SW 1271 (cell line): ENCODE data around the gene SAMD7.

Experiments
- DNase-seq, 2 experiments: peaks; one replicate each; lab custom pipeline; 2025; lab: John Stamatoyannopoulos, UW

Gene SAMD7, protein sequence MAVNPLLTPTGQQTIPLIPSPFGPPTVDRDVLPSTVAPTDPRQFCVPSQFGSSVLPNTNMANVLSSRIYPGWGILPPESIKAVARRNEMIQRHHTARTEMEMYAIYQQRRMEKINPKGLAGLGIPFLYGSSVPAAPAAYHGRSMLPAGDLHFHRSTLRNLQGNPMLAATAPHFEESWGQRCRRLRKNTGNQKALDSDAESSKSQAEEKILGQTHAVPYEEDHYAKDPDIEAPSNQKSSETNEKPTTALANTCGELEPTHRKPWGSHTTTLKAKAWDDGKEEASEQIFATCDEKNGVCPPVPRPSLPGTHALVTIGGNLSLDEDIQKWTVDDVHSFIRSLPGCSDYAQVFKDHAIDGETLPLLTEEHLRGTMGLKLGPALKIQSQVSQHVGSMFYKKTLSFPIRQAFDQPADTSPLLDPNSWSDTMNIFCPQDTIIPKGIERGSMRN

DNA sequence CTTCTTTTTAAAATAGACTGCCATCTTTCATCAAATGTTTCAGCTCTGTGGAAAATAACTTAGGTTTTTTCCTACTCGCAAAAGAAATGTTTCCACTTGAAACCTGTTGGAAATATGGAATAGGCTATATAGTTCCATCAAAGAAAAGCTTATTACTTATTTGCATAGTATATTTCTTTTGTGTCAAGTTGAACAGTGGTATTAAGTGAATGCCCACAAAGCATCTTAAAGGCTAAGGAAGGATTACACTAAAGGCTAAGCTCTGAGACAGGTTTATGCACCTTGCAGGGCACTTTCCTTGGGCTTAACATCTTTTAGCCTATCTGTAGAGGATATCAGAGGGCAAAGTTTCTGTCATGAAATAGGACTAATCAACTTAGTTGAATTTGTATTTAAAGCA is at the start of gene SAMD7:
Gene SAMD7 (plus strand): TSS at position 301 of the 400 bp plus-strand sequence. CDS start 7,927 bp downstream, outside the sequence.
- no peak for DNase-seq

DNA sequence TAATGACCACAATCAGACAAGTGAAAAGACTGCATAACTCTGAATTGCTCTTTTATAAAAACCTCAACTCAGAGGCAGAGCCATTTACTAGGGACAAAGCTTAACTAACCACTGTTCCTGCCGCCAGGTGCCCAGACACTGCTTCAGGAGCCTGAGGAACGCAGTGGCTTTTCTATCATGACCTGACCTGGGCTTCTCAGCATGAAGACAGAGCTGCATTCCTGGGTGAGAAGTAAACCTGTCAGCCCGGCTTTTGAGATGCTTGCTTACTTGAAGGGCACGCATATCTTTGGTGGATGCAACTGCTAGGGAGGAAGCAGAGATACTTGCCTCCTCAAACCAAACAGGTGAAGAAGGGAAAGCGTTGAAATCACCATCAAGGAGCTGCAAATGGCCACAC is 49.5 kb upstream of the SAMD7 start:
- DNase-seq: no peak

DNA sequence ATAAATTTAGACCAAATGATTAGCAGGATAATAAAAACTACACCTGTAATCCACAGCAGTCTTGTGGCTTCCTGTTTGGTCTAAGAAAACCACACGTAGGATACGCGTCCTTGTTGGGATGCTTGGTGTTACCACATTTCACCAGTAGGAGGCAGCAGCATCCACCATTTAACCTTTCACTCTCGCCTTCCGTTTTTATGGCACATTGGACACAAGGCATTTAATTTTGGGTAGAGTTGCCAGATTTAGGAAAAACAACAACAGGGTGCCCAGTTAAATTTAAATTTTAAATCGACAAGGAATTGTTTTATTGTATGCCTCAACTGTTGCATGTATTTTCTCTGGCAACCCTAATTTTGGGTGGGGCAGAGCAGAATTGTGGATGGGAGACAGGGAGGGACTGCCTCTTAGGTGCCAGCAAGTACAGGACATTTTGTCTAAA is 47.9 kb upstream of the SAMD7 start:
- DNase-seq: peak in 1 of 2 experiments; percentile 35

DNA sequence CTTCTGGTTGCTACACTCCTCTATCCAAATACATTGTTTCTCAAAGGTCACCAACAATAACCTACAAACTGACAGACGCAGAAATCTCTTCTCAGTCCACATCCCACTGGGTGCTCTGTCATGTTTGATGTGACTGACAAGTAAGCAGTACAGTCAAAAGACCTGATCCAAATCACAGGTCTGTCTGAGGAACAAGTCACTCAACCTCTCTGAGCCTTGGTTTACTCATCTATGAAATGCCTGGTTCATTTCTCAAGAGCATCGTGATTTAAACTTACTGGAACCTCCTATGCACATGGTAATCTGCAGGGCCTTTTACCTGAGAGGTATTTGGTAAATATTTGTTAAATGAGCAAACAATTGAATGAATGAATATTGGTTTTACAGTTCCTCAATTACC is 47.1 kb upstream of the SAMD7 start:
- DNase-seq: no peak

DNA sequence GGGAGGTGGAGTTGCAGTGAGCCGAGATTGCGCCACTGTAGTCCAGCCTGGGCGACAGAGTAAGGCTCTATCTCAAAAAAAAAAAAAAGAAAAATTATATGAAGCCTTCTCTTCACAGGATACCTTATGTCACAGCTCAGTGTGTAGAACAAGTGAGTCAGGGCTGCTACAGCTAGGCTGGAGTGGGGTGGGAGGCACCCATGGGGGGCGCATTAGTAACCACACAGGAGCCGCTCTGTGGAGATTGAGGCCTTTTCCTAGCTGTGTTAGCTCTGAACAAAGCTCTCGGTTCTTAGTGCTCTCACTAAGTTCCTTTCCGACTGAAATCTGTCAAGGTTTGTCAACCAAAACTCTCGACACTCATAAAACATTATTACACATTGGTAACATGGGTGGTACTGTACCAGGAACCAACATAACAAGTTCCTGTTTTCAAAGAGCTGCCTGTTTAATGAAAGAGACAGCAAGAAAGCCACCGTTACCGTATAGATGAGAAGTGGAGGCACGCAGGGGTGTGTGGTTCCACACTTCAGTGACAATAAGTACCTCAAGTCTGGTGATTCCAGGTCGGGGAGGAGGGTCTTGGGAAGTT is 46.1 kb upstream of the SAMD7 start:
- DNase-seq: no peak

DNA sequence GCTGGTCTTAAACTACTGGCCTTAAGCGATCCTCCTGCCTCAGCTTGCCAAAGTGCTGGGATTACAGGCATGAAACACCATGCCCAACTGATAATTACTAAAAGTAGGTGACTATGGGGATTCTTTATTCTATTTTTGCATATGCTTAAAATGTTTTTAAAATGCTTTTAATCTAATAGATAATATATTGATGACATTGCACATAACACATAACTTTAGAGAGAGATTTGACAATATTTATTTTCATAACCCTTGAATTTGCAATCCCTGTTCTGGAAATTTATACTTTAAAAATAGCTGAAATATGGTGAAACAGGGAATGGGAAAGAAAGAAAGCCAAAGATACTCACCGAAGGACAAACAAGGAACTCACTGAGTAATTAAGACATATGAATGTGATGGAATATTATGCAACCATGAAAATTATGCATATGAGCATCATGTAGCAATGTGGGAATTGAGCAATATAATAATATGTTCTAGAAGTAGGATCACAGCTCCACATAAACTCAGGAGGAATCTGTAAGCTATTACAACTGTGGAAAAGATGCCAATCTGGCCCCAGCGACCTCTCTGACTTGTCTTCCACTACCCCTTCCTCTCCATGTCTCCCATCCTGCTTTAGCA is 43.7 kb upstream of the SAMD7 start:
- DNase-seq: no peak

DNA sequence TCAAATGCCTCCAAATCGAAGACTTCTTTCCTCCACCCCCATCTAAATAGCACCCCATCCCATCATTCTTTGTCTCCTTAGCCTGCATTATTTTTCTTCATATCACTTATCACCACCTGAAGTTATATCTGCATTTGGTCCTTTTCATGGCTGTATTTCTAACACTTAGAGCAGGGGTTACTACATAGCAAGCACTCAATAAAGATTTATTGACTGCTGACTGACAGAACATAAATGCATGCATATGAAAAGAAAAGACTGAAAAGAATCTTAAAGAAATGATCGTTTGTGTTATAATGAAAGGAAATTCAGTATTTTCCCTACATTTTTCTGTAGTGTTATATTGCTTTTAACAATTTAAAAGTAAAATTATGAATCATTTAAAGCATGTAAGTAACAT is 43.0 kb upstream of the SAMD7 start:
- no peak for DNase-seq

DNA sequence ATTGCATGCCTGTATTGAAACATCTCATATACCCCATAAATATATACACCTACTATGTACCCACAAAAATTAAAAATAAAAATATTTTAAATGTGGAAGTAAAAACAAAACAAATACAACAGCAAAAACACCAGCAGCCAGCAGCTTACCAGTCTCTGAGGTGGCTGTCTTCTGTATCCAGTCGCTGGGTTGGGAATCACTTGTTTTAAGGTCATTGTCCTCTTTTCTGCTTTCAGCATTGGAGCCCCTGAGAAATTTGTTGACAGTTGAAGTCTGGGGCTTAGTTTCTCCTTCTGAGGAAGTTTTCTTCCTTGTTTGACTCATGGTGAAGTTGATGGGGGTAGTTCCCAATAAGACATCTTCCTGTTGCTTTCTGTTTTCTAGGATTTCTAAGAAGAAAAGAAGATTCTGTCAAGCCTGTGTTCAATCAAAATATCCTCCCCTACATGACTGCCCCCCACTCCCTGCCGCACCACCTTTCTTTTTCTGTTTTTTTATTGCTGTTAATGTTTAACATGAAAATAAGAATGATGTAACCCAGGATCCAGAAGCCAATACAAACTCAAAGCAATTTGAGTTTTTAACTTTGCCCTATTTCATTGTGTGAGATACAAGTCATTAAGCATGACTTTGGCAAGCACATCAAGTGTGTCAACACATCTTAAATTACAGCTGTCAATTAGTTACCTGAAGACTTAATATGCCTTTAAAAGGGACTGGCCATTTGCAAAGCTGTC is 41.7 kb upstream of the SAMD7 start, which contains the start of gene LRRC31:
Gene LRRC31 (minus strand): TSS at position 452 of the 737 bp plus-strand sequence. CDS start 128 bp downstream, at position 324.
- DNase-seq: no peak

DNA sequence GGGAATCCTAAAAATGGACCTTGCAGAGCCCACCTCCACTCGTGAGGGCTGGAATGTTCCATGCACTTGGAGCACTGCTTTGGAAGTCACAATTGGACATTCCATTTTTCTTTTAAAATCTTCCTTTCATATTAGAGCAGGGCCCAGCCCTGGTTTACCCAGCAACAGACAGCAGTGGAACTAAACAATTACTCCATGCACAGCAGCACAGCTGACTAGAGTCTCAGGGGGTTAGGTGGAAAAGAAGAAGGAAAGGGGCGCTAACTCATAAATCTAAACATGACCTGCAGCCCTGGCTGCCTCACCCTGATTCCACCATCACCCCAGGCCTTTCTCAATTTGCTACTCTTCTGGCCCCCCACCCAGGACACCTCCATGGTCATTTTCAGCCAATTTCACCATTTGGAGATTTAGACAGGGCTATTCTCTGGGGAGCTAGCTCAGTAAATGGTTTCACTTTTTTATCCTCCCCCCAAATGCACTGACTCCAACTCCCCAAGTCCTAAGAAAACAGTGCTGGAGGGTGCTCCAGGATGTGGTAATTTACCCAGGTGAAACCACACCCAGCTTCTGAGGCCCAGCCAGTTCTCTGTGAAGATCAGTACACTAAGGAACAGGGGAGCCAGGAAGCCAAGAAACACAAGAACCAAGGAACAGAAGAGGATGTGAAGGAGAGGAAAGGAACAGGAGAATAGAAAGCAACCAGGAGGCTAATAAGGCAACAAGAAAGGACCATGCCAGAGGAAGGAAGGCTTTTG is 40.1 kb upstream of the SAMD7 start:
- DNase-seq: no peak

DNA sequence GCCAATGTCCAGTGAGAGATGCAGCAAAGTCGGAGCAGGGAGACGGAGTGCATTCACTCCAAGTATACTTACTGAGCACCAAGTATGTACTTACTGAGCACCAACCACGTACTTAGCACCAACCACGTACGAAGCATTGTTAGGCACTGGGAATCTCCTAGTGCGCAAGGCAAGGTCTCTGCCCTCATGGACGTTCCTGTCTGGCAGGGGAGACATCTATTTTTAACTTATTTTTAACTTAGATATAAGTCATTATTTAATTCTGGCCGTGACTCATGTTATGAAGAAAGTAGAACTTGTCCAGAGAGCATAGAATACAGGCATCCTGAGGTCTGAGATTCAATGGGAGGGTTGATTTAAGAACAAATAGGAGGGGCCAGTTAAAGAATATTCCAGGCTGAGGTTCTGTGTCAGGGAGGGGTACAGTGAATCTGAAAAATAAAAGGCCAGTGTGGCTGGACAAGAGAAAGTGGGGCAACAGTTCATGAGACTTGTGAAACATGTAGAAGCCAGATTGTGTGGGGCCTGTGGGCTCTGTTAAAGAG is 32.3 kb upstream of the SAMD7 start:
- no peak for DNase-seq

DNA sequence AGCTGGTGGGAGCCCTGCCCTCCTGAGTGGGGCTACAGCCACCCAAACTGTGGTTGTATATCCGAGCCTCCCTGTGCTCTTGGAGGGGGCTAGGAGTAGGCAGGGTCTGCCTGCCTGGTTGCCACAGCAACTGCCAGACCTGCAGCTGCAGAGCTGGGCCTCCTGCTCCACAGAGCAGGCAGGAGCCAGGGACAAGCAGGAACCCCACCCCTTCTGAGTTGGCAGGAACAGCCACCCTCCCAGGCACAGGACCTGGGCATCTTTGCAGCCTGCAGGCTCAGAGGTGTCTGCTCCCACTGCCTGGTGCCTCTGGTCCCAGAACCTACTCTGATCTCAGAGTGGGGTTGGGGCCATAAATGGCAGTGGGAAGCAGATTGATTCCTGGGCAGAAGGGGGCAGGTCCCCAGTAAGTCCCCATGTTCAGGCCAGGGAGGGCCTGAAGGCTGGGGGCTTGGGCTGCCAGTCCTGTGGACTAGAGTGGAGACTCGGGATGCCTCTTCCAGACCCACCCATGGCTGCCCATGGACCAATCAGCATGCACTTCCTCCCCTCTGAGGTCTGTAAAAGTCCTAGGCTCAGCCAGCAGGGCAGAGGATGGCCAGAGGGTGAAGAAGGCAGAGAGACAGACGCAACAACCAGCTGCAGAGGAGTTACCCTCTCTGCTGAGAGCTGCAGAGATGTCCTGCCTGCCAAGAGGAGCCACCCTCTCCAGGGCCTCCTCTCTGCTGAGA is 31.4 kb upstream of the SAMD7 start:
- no peak for DNase-seq

DNA sequence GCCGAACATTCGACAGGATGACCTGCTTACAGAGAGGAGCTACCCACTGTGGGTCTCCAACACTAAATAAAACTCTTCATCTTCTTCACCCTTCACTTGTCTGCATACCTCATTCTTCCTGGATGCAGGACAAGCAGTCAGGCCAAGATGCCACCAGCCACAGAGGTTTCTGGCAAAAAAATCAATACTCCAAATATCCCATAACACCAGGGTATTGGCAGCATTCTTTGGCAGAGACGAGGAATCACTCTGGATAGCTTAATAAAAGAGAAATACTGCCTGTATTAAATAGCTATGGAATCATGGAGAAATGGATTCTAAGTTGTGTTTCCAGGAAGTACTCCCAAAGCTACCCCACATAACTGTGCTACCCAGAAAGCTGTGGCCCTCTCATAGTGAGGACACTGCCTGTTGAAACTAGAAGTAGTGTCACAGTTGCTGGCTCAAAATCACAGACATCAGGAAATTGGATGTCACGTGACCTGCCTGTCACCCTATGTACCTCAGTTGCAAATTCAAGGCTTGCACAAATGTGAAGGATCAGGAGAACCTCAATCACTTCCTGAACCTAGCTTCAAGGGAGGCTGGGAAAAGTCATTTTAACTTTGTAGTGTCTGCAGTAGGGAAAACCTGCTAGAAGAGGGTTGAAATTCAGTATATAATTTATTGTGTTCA is 30.7 kb upstream of the SAMD7 start:
- DNase-seq: no peak

DNA sequence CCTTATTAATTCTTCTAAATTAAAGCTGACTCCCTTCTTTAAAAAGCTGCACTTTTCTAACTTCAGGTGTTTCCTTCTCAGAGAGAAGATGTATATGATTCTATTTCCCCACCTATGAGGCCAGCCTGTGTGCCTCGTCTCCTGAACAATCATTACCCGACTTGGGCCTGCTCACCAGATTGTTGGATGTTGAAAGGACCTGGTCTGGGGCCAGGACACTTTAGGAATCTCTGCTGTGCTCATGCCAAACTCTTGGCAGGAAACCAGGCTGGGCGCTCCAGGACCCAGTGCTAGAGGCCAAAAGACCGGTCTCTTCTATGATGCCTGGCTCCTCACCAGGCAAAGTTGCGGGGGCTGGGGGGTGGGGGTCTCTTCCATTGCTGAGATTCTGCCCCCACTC is 24.7 kb upstream of the SAMD7 start:
- DNase-seq: no peak

DNA sequence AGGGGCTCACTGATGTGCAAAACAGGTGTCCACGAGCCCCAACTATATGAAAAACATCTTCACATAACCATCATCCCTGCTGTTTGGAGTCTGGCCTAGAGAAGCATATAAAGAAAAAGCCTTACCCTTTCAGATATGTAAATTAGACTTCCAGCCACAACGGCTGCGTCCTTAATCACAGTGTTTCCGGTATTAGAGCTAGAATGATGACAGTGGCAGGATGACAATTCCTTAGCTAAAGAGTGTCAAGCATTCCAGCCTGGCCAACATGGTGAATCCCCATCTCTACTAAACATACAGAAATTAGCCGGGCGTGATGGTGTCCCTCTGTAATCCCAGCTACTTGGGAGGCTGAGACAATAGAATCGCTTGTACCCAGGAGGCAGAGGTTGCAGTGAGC is 19.5 kb upstream of the SAMD7 start:
- no peak for DNase-seq

DNA sequence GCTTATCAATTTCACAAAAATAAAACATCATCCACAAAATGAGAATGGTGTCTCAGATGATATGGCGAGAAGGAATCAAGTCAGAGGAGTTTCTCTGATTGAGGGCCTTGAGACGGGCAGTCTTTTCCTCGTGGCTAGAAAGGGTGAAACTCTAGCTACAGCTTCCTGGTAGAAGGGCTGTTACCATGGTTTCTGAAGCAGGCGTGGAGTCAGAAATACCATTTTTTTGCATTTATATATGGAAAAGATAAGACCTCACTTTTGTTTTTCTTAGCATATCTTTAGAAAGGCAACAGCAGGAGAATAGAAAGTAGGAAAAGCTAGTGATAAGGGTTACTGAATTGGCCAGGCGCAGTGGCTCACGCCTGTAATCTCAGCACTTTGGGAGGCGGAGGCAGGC is 17.3 kb upstream of the SAMD7 start:
- no peak for DNase-seq

DNA sequence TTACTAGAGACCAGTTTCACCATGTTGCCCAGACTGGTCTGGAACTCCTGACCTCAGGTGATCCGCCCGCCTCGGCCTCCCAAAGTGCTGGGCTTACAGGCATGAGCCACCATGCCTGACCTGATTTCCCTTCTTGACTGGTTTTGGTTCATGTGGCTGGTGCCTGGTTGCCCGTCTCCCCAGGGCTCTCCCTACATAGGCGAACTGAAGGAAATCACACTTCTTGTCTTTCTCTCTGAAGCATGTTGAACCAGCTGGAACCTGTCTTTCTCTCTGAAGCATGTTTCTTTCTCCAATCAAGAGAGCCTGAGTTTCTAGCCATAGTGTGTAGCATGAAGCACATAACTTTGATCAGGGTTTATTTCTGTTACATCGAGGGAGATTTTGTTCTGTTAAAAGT is 16.3 kb upstream of the SAMD7 start:
- no peak for DNase-seq

DNA sequence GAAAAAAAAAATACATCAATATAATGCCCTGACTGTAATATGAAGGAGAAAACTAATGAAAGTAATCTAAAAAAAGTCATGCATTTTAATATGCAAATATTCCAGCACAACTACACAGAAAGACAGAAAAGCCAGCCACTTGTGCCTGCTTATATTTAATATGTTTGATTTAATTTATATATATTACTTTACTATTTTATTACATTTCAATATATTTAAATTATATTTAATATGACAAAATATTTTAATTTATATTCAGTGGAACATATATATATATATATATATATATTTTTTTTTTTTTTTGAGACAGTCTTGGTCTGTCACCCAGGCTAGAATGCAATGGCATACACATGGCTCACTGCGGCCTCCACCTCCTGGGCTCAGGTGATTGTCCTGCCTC is 14.1 kb upstream of the SAMD7 start:
- no peak for DNase-seq

DNA sequence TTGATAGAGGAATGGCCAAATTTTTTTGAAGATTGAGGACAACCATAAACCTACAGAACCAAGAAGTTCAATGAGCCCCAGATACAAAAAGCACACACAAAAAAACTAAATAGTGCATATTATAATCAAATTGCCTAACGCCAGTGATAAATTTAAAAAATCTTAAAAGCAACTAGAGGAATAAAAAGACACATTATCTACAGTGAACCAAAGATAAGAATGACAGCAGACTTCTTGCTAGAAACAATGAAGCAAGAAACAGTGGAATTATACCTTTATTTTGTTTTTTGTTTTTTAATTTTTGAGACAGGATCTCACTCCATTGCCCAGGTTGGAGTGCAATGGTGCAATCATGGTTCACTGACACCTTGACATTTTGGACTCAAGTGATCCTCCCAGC is 9.9 kb upstream of the SAMD7 start:
- no peak for DNase-seq

DNA sequence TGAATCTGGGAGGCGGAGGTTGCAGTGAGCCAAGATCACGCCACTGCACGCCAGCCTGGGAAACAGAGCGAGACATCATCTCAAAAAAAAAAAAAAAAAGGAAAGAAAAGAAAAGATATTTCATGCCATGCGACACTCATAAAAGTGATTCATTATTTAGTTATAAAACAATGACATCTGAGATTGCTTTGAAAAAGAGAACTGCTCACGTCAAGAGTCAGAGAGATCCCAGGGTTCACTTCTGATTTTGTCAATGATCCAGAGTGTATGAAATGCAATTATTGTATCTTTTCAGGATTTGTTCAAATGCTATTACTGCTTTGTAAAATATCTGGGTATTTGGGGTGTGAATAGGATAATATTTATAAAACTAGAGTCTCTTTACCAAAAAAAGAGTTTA is 6.0 kb upstream of the SAMD7 start:
- no peak for DNase-seq

DNA sequence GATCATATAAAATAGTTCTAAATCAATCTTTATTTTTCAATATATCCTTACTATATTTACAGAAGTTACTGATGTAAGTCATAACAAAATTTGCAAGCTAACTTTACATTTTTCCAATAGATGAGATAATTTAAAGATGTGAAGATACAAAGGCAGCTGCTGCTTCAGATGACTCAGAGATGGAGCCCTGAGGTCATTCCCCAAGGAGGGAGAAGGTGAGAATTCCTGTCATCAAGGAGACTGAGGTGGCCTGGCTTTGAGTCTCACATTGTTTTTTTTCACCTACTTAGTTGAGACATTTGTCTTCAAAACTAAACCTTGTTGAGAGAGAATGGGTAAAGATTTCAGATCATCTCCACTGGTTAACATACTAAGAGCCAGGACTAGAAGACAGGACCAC is 3.9 kb upstream of the SAMD7 start:
- DNase-seq: no peak
